Thyroid gland (tissue), 4 donors: ENCODE data around the gene SHC4. TPM values are rescaled to one million over a fixed set of nuclear protein-coding genes. Genes with fewer than 3 reads are reported as not detected.

Experiments
- DNase-seq, 2 donors: peaks; one replicate each; pipeline ENCODE4 v3.0.0-alpha.2; 2019
- H3K27ac ChIP-seq, 3 donors: fragments of 200-600 bp; sonication (generic); 1 replicate in 2 of 3; 2 replicates in 1 of 3; pipeline ENCODE4 v1.5.1; 2016 to 2019; ENCODE audit warnings: mild to moderate bottlenecking in 1 of 3, moderate library complexity in 1 of 3
- H3K27me3 ChIP-seq: fragments of 200-600 bp; sonication (generic); one replicate; pipeline ENCODE4 v1.5.1; 2019
- H3K36me3 ChIP-seq, 2 donors: fragments of 200-600 bp; sonication (generic); one replicate each; pipeline ENCODE4 v1.5.1; 2016 to 2019
- H3K4me1 ChIP-seq, 2 donors: fragments of 200-600 bp; sonication (generic); one replicate each; pipeline ENCODE4 v1.5.1; 2017 to 2019
- H3K4me3 ChIP-seq, 3 donors: fragments of 200-600 bp; sonication (generic); replicated peaks in 1 of 3; 1 replicate in 2 of 3; 2 replicates in 1 of 3; pipeline ENCODE4 v1.5.1; 2016; ENCODE audit warnings: mild to moderate bottlenecking in 1 of 3
- H3K9me3 ChIP-seq: fragments of 200-600 bp; sonication (generic); one replicate; pipeline ENCODE4 v1.5.1; 2017
- CTCF ChIP-seq, 6 experiments: fragments of 200-600 bp in 3 of 6; fragments of 450-650 bp in 3 of 6; sonication (generic) in 3 of 6; IDR thresholded peaks; one replicate each; pipeline ENCODE4 v1.5.1; 2016 to 2019; ENCODE audit warnings: antibody characterized with exemption in 6 of 6, mild to moderate bottlenecking in 2 of 6, inconsistent platforms in 1 of 6, moderate library complexity in 1 of 6
- POLR2A ChIP-seq, 2 donors: fragments of 450-650 bp; IDR thresholded peaks; one replicate each; pipeline ENCODE4 v1.6.1; 2017; ENCODE audit warnings: antibody characterized with exemption in 2 of 2, mild to moderate bottlenecking in 2 of 2, moderate library complexity in 1 of 2
- WGBS, 2 donors: methylation state at CpG; one replicate each; pipeline ENCODE4 v1.1.5; 2017; 5-methylcytosine and 5-hydroxymethylcytosine counted together
- intact Hi-C: fragments of 100-400 bp; cut with DNase I; formaldehyde crosslinking; loops from one replicate; pipeline ENCODE4 v1.15.1; 2023
- total RNA-seq, 4 donors: library from RNA; depleted of rRNA; stranded (reverse); fragments of >200 nt; gene quantifications; one replicate each; pipeline ENCODE4 v1.2.3, GENCODE V29; 2016

The SHC4 gene
- total RNA-seq, 4 donors from 2014 or later: 0.13 to 1.1 (median 0.49) TPM

GRCh38 chr15:48929661-48930060, 34.1 kb downstream of the SHC4 start:
- Histone ChIP-seq H3K27ac (no peak overlapping the region), H3K36me3 (no peaks in the 10 kb centered on the region), H3K9me3 (no peaks in the 10 kb centered on the region), H3K4me1 (no peaks in the 10 kb centered on the region), H3K27me3 (no peaks in the 10 kb centered on the region), H3K4me3 (no peak overlapping the region)
- TF ChIP-seq CTCF (IDR thresholded peaks at IDR 0.05) (no peak), POLR2A (IDR thresholded peaks at IDR 0.05) (no peak)
- 76 to 90% methylated on average over 3 of the region's 3 CpGs for WGBS, 2 donors
- intact Hi-C loops: no loop called here
- no peak for DNase-seq

DNA sequence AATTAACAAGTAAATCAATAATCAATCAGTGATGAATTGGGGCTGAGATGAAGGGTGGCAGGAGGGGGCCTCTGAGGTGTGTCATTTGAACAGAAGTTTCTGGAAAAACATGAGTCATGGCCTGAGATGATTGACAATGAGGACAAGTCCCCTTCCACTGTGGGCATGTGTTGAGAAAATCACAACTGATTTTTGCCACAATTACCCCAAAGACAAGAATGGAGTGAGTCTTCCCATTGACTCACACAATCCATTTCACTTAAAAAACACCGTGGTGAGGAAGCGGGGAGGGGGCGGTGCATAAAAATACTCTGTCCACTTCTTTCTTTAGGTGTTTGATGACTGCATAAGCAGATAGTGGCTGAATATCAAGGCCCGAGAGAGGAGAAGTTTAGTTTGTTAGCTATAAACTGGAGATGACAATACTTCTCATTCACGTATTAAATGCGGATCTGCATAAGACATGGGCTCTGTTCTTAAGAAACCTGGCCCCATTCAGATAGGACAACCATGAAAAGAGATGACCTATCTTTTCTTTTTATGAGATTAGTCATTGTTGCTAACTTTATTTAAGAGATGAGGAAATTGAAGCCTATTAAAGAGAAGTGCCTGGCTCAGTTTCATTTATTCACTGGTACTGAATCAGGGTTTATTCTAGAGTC, 34.7 kb downstream of the SHC4 start:
- Histone ChIP-seq H3K9me3 (no peaks in the 10 kb centered on the region), H3K27ac (no peak overlapping the region), H3K4me1 (no peaks in the 10 kb centered on the region), H3K4me3 (no peak overlapping the region), H3K36me3 (no peaks in the 10 kb centered on the region), H3K27me3 (no peaks in the 10 kb centered on the region)
- 92 to 94% methylated on average over 6 of the region's 6 CpGs for WGBS, 2 donors
- DNase-seq: no peak
- no peak for TF ChIP-seq POLR2A (IDR thresholded peaks at IDR 0.05)
- no peak for TF ChIP-seq CTCF (IDR thresholded peaks at IDR 0.05)
- intact Hi-C loops: no loop called here

GRCh38 chr15:48925714-48926223, 38.0 kb downstream of the SHC4 start:
- no peaks in the 10 kb centered on the region for H3K4me1 ChIP-seq
- TF ChIP-seq POLR2A (IDR thresholded peaks at IDR 0.05) (no peak), CTCF (IDR thresholded peaks at IDR 0.05) (no peak)
- no peaks in the 10 kb centered on the region for H3K9me3 ChIP-seq
- H3K4me3 ChIP-seq: no peak overlapping the region
- no peak for DNase-seq
- WGBS, 2 donors: 69 to 75% methylated on average over 9 of the region's 9 CpGs
- no peaks in the 10 kb centered on the region for H3K27me3 ChIP-seq
- H3K27ac ChIP-seq: no peak overlapping the region
- no peaks in the 10 kb centered on the region for H3K36me3 ChIP-seq
- intact Hi-C loops: no loop called here

GRCh38 chr15:48924528-48925393, 39.0 kb downstream of the SHC4 start:
- no peak overlapping the region for H3K27ac ChIP-seq
- 77 to 80% methylated on average over 5 of the region's 5 CpGs for WGBS, 2 donors
- H3K4me3 ChIP-seq: no peak overlapping the region
- no peaks in the 10 kb centered on the region for H3K27me3 ChIP-seq
- TF ChIP-seq POLR2A (IDR thresholded peaks at IDR 0.05) (no peak), CTCF (IDR thresholded peaks at IDR 0.05) (no peak)
- no peaks in the 10 kb centered on the region for H3K36me3 ChIP-seq
- H3K4me1 ChIP-seq: no peaks in the 10 kb centered on the region
- no peaks in the 10 kb centered on the region for H3K9me3 ChIP-seq
- no peak for DNase-seq
- intact Hi-C loops: no loop called here

DNA sequence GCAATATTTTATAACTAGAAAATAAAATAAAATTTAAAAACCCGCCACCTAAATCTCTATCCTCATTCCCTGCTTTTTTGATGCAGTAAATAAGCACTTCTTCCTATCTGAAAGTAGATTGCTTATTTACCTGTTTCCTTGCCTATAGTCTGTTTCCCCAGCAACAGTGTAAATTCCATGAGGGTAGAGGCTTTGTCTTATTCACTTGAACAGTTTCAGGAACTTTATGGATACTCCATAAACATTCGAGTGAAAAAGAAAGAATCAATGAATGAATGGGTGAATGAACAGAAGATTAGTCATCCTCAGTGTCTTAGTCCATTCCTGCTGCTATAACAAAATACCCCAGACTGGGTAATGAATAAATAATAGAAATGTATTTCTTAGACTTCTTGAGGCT, 41.7 kb downstream of the SHC4 start:
- intact Hi-C loops: no loop called here
- no peaks in the 10 kb centered on the region for H3K9me3 ChIP-seq
- no peaks in the 10 kb centered on the region for H3K36me3 ChIP-seq
- H3K4me3 ChIP-seq: no peak overlapping the region
- 92 to 98% methylated on average over 2 of the region's 2 CpGs for WGBS, 2 donors
- TF ChIP-seq POLR2A (IDR thresholded peaks at IDR 0.05) (no peak), CTCF (IDR thresholded peaks at IDR 0.05) (no peak)
- H3K27ac ChIP-seq: no peak overlapping the region
- H3K27me3 ChIP-seq: no peaks in the 10 kb centered on the region
- no peak for DNase-seq
- no peaks in the 10 kb centered on the region for H3K4me1 ChIP-seq
